Epithelial cell of proximal tubule (primary cell): ENCODE data around the gene ACOT12. TPM values are rescaled to one million over a fixed set of nuclear protein-coding genes. Genes with fewer than 3 reads are reported as not detected.
A peak's percentile ranks its signal among the peaks of the same experiment; 100 is the strongest.

Experiments
- DNase-seq: peaks from one replicate; pipeline ENCODE4 v3.0.0-alpha.2; 2011; ENCODE audit warnings: low read depth
- H3K4me3 ChIP-seq: 2 replicates; pipeline ENCODE4 v1.5.1; 2011; ENCODE audit warnings: low read depth, mild to moderate bottlenecking, low read length
- CTCF ChIP-seq: conservative IDR thresholded peaks from 2 replicates; pipeline ENCODE4 v1.5.1; 2012; ENCODE audit warnings: low read depth, mild to moderate bottlenecking, low read length
- total RNA-seq: library from RNA; depleted of rRNA; stranded (reverse); fragments of >200 nt; gene quantifications from 2 replicates; pipeline ENCODE4 v1.2.3, GENCODE V29; 2015

The ACOT12 gene
- total RNA-seq, 1 donor from 2014 or later = not detected

GRCh38 chr5:81383867-81384266 is 10.1 kb downstream of the ACOT12 start:
- no peak for DNase-seq
- TF ChIP-seq CTCF = no peak

GRCh38 chr5:81371354-81371876 is 22.5 kb downstream of the ACOT12 start:
- TF ChIP-seq CTCF = no peak
- no peak overlapping the region for H3K4me3 ChIP-seq
- DNase-seq = no peak

More at GRCh38 chr5:81383867-81384266, 10.1 kb downstream of the ACOT12 start:
- no peak overlapping the region for H3K4me3 ChIP-seq

- no peak for TF ChIP-seq CTCF
- no peak overlapping the region for H3K4me3 ChIP-seq
- DNase-seq = no peak
These were observed 23.0 kb downstream of the ACOT12 start for GRCh38 chr5:81370912-81371311.

GRCh38 chr5:81365541-81365940 is 28.4 kb downstream of the ACOT12 start:
- TF ChIP-seq CTCF = no peak
- DNase-seq = no peak
- H3K4me3 ChIP-seq = no peak overlapping the region

- peak; percentile 37 for DNase-seq
- H3K4me3 ChIP-seq = no peak overlapping the region
- TF ChIP-seq CTCF = no peak
These were observed 30.7 kb downstream of the ACOT12 start for GRCh38 chr5:81363093-81363871.

- TF ChIP-seq CTCF = no peak
- no peak overlapping the region for H3K4me3 ChIP-seq
- peak; percentile 37 for DNase-seq
These were observed 32.3 kb downstream of the ACOT12 start for GRCh38 chr5:81361600-81361999.

- no peak overlapping the region for H3K4me3 ChIP-seq
- no peak for TF ChIP-seq CTCF
- no peak for DNase-seq
These were observed 33.3 kb downstream of the ACOT12 start for GRCh38 chr5:81360640-81361039.
